ENCODE data around the gene ANKRD28.
"Not testable (repeated sequence)": the region's sequence is repeated elsewhere in the genome, so short reads cannot be mapped to it uniquely, and the experiment has no call there.

ANKRD28 gene

GRCh38 chr3:15757824-15758223, 40.0 kb downstream of the ANKRD28 start:
- Histone ChIP-seq H3K4me1 (ENCODE audit: control insufficient read depth, insufficient read depth, low read length) (peaks cover 3% of the 10 kb centered on the region), H3K9me3 (ENCODE audit: control insufficient read depth, low read length) (no peaks in the 10 kb centered on the region), H3K4me3 (ENCODE audit: low read length) (no peak overlapping the region), H3K9ac (ENCODE audit: low read length) (no peak overlapping the region), H3K27me3 (ENCODE audit: control insufficient read depth, insufficient read depth, low read length) (no peaks in the 10 kb centered on the region), H3K36me3 (ENCODE audit: control insufficient read depth, insufficient read depth, low read length) (no peaks in the 10 kb centered on the region)

GRCh38 chr3:15756505-15756904, 41.3 kb downstream of the ANKRD28 start:
- no peaks in the 10 kb centered on the region for H3K27me3 ChIP-seq (ENCODE audit: control insufficient read depth, insufficient read depth, low read length)

GRCh38 chr3:15755780-15756179, 42.0 kb downstream of the ANKRD28 start:
- Histone ChIP-seq H3K4me1 (ENCODE audit: control insufficient read depth, insufficient read depth, low read length) (peaks cover 9% of the 10 kb centered on the region), H3K9ac (ENCODE audit: low read length) (no peak overlapping the region), H3K27me3 (ENCODE audit: control insufficient read depth, insufficient read depth, low read length) (no peaks in the 10 kb centered on the region), H3K36me3 (ENCODE audit: control insufficient read depth, insufficient read depth, low read length) (no peaks in the 10 kb centered on the region), H3K4me3 (ENCODE audit: low read length) (no peak overlapping the region), H3K9me3 (ENCODE audit: control insufficient read depth, low read length) (no peaks in the 10 kb centered on the region)

More at GRCh38 chr3:15756505-15756904, 41.3 kb downstream of the ANKRD28 start:
- Histone ChIP-seq H3K9me3 (ENCODE audit: control insufficient read depth, low read length) (no peaks in the 10 kb centered on the region), H3K9ac (ENCODE audit: low read length) (no peak overlapping the region), H3K4me1 (ENCODE audit: control insufficient read depth, insufficient read depth, low read length) (peaks cover 9% of the 10 kb centered on the region), H3K36me3 (ENCODE audit: control insufficient read depth, insufficient read depth, low read length) (no peaks in the 10 kb centered on the region), H3K4me3 (ENCODE audit: low read length) (no peak overlapping the region)

GRCh38 chr3:15755181-15755580, 42.6 kb downstream of the ANKRD28 start:
- Histone ChIP-seq H3K9ac (ENCODE audit: low read length) (no peak overlapping the region), H3K36me3 (ENCODE audit: control insufficient read depth, insufficient read depth, low read length) (no peaks in the 10 kb centered on the region), H3K9me3 (ENCODE audit: control insufficient read depth, low read length) (no peaks in the 10 kb centered on the region), H3K4me1 (ENCODE audit: control insufficient read depth, insufficient read depth, low read length) (peaks cover 9% of the 10 kb centered on the region), H3K4me3 (ENCODE audit: low read length) (no peak overlapping the region), H3K27me3 (ENCODE audit: control insufficient read depth, insufficient read depth, low read length) (no peaks in the 10 kb centered on the region)

GRCh38 chr3:15754047-15754446, 43.7 kb downstream of the ANKRD28 start:
- no peaks in the 10 kb centered on the region for H3K27me3 ChIP-seq (ENCODE audit: control insufficient read depth, insufficient read depth, low read length)
- H3K36me3 ChIP-seq (ENCODE audit: control insufficient read depth, insufficient read depth, low read length): no peaks in the 10 kb centered on the region
- no peak overlapping the region for H3K9ac ChIP-seq (ENCODE audit: low read length)
- no peaks in the 10 kb centered on the region for H3K9me3 ChIP-seq (ENCODE audit: control insufficient read depth, low read length)
- H3K4me3 ChIP-seq (ENCODE audit: low read length): no peak overlapping the region
- peaks cover 9% of the 10 kb centered on the region for H3K4me1 ChIP-seq (ENCODE audit: control insufficient read depth, insufficient read depth, low read length)

- H3K9me3 ChIP-seq (ENCODE audit: control insufficient read depth, low read length): no peaks in the 10 kb centered on the region
- no peaks in the 10 kb centered on the region for H3K36me3 ChIP-seq (ENCODE audit: control insufficient read depth, insufficient read depth, low read length)
- peaks cover 9% of the 10 kb centered on the region for H3K4me1 ChIP-seq (ENCODE audit: control insufficient read depth, insufficient read depth, low read length)
- H3K9ac ChIP-seq (ENCODE audit: low read length): no peak overlapping the region
- H3K27me3 ChIP-seq (ENCODE audit: control insufficient read depth, insufficient read depth, low read length): no peaks in the 10 kb centered on the region
- H3K4me3 ChIP-seq (ENCODE audit: low read length): no peak overlapping the region
Measured at GRCh38 chr3:15753056-15753710, 44.6 kb downstream of the ANKRD28 start.

- Histone ChIP-seq H3K27me3 (ENCODE audit: control insufficient read depth, insufficient read depth, low read length) (no peaks in the 10 kb centered on the region), H3K4me3 (ENCODE audit: low read length) (no peak overlapping the region)
Measured at GRCh38 chr3:15750879-15751278, 46.9 kb downstream of the ANKRD28 start.

GRCh38 chr3:15750143-15750542, 47.6 kb downstream of the ANKRD28 start:
- Histone ChIP-seq H3K9me3 (ENCODE audit: control insufficient read depth, low read length) (no peaks in the 10 kb centered on the region), H3K36me3 (ENCODE audit: control insufficient read depth, insufficient read depth, low read length) (no peaks in the 10 kb centered on the region), H3K27me3 (ENCODE audit: control insufficient read depth, insufficient read depth, low read length) (no peaks in the 10 kb centered on the region), H3K9ac (ENCODE audit: low read length) (no peak overlapping the region), H3K4me3 (ENCODE audit: low read length) (no peak overlapping the region), H3K4me1 (ENCODE audit: control insufficient read depth, insufficient read depth, low read length) (peaks cover 17% of the 10 kb centered on the region)

More at GRCh38 chr3:15750879-15751278, 46.9 kb downstream of the ANKRD28 start:
- no peaks in the 10 kb centered on the region for H3K36me3 ChIP-seq (ENCODE audit: control insufficient read depth, insufficient read depth, low read length)
- H3K9ac ChIP-seq (ENCODE audit: low read length): no peak overlapping the region
- peaks cover 17% of the 10 kb centered on the region for H3K4me1 ChIP-seq (ENCODE audit: control insufficient read depth, insufficient read depth, low read length)
- H3K9me3 ChIP-seq (ENCODE audit: control insufficient read depth, low read length): no peaks in the 10 kb centered on the region

- not testable (repeated sequence) for H3K27me3 ChIP-seq (ENCODE audit: control insufficient read depth, insufficient read depth, low read length); H3K36me3 ChIP-seq (ENCODE audit: control insufficient read depth, insufficient read depth, low read length); H3K4me3 ChIP-seq (ENCODE audit: low read length); H3K4me1 ChIP-seq (ENCODE audit: control insufficient read depth, insufficient read depth, low read length); H3K9me3 ChIP-seq (ENCODE audit: control insufficient read depth, low read length); H3K9ac ChIP-seq (ENCODE audit: low read length)
Measured at GRCh38 chr3:15745896-15746295, 51.9 kb downstream of the ANKRD28 start.

- no peaks in the 10 kb centered on the region for H3K27me3 ChIP-seq (ENCODE audit: control insufficient read depth, insufficient read depth, low read length)
- no peaks in the 10 kb centered on the region for H3K36me3 ChIP-seq (ENCODE audit: control insufficient read depth, insufficient read depth, low read length)
- H3K9me3 ChIP-seq (ENCODE audit: control insufficient read depth, low read length): peaks cover 3% of the 10 kb centered on the region
- H3K4me3 ChIP-seq (ENCODE audit: low read length): no peak overlapping the region
- H3K4me1 ChIP-seq (ENCODE audit: control insufficient read depth, insufficient read depth, low read length): peaks cover 9% of the 10 kb centered on the region
- H3K9ac ChIP-seq (ENCODE audit: low read length): no peak overlapping the region
Measured at GRCh38 chr3:15744176-15744575, 53.6 kb downstream of the ANKRD28 start.

- no peak overlapping the region for H3K4me3 ChIP-seq (ENCODE audit: low read length)
- H3K4me1 ChIP-seq (ENCODE audit: control insufficient read depth, insufficient read depth, low read length): peaks cover 9% of the 10 kb centered on the region
- H3K27me3 ChIP-seq (ENCODE audit: control insufficient read depth, insufficient read depth, low read length): no peaks in the 10 kb centered on the region
- H3K36me3 ChIP-seq (ENCODE audit: control insufficient read depth, insufficient read depth, low read length): no peaks in the 10 kb centered on the region
- H3K9me3 ChIP-seq (ENCODE audit: control insufficient read depth, low read length): peaks cover 3% of the 10 kb centered on the region
- H3K9ac ChIP-seq (ENCODE audit: low read length): no peak overlapping the region
Measured at GRCh38 chr3:15743587-15744009, 54.2 kb downstream of the ANKRD28 start.

- not testable (repeated sequence) for H3K9ac ChIP-seq (ENCODE audit: low read length); H3K4me3 ChIP-seq (ENCODE audit: low read length); H3K4me1 ChIP-seq (ENCODE audit: control insufficient read depth, insufficient read depth, low read length); H3K27me3 ChIP-seq (ENCODE audit: control insufficient read depth, insufficient read depth, low read length); H3K9me3 ChIP-seq (ENCODE audit: control insufficient read depth, low read length); H3K36me3 ChIP-seq (ENCODE audit: control insufficient read depth, insufficient read depth, low read length)
Measured at GRCh38 chr3:15742236-15742635, 55.5 kb downstream of the ANKRD28 start.

GRCh38 chr3:15738616-15739005, 59.2 kb downstream of the ANKRD28 start:
- H3K4me1 ChIP-seq (ENCODE audit: control insufficient read depth, insufficient read depth, low read length); H3K9ac ChIP-seq (ENCODE audit: low read length); H3K36me3 ChIP-seq (ENCODE audit: control insufficient read depth, insufficient read depth, low read length); H3K9me3 ChIP-seq (ENCODE audit: control insufficient read depth, low read length); H3K27me3 ChIP-seq (ENCODE audit: control insufficient read depth, insufficient read depth, low read length); H3K4me3 ChIP-seq (ENCODE audit: low read length): not testable (repeated sequence)
